Testis (tissue), 2 donors: ENCODE results near the gene IKZF1.

Experiments
- POLR2A ChIP-seq: fragments of 450-650 bp; IDR thresholded peaks from one replicate; pipeline ENCODE4 v1.6.1; 2017; ENCODE audit warnings: antibody characterized with exemption, mild to moderate bottlenecking, moderate library complexity
- TF ChIP-seq, protein P1 (sequence below), 3 experiments: fragments of 450-650 bp in 2 of 3; fragments of 200-600 bp in 1 of 3; sonication (generic) in 1 of 3; IDR thresholded peaks; one replicate each; pipeline ENCODE4 v1.5.1; 2016 to 2019; ENCODE audit warnings: antibody characterized with exemption in 3 of 3, mild to moderate bottlenecking in 2 of 3, moderate library complexity in 1 of 3

GRCh38 chr7:50304129-50304910, at the start of gene IKZF1:
- TF ChIP-seq, protein P1, sequence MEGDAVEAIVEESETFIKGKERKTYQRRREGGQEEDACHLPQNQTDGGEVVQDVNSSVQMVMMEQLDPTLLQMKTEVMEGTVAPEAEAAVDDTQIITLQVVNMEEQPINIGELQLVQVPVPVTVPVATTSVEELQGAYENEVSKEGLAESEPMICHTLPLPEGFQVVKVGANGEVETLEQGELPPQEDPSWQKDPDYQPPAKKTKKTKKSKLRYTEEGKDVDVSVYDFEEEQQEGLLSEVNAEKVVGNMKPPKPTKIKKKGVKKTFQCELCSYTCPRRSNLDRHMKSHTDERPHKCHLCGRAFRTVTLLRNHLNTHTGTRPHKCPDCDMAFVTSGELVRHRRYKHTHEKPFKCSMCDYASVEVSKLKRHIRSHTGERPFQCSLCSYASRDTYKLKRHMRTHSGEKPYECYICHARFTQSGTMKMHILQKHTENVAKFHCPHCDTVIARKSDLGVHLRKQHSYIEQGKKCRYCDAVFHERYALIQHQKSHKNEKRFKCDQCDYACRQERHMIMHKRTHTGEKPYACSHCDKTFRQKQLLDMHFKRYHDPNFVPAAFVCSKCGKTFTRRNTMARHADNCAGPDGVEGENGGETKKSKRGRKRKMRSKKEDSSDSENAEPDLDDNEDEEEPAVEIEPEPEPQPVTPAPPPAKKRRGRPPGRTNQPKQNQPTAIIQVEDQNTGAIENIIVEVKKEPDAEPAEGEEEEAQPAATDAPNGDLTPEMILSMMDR (IDR thresholded peaks at IDR 0.05) = no peak
- no peak for TF ChIP-seq POLR2A
